ENCODE measurements around the gene ORC3.

Gene ORC3

DNA sequence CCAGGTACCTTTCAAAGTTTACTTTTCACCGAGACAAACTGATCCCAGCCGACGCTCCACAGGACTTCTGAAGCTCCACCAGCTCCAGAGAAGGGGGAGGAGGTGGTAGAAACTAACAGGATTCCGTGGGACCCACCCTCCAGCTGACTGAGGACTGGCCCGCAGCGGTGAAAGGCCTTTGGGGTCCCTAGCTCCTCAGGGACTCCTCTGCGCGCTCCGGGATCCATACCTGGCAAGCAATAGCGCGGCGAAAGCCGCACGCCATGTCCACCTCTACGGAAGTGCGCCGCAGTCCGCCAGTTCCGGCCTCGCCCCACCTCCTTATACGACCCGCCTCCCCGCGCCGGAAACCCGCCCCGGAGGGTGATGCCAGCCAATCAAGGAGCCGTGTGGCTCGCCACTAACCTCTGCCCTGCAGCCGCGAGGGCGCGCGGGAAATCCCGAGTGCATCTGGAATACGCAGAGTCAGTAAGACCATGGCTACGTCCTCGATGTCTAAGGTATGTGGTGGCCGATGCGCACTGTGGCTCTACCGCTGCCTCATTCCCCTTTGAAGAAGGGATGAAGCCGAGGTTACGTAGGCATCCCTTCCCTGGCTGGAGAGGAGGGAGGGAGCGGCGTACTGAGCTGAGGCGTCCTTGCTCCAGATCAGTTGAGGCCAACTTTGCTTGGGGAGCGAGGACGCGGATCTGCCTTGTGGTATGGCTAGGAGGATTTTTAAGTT, at the start of gene ORC3, which contains the start of gene RARS2:
Gene ORC3, plus strand, starts transcription at position 443 of the 724 bp plus-strand sequence. Its CDS starts 34 bp downstream, at position 477.
Gene RARS2, minus strand, starts transcription at position 295 of the 724 bp plus-strand sequence. Its CDS starts 30 bp downstream, at position 265.
- H3K27ac ChIP-seq: peak within 1 kb of the TSS; percentile 69
- TF ChIP-seq, protein P1, sequence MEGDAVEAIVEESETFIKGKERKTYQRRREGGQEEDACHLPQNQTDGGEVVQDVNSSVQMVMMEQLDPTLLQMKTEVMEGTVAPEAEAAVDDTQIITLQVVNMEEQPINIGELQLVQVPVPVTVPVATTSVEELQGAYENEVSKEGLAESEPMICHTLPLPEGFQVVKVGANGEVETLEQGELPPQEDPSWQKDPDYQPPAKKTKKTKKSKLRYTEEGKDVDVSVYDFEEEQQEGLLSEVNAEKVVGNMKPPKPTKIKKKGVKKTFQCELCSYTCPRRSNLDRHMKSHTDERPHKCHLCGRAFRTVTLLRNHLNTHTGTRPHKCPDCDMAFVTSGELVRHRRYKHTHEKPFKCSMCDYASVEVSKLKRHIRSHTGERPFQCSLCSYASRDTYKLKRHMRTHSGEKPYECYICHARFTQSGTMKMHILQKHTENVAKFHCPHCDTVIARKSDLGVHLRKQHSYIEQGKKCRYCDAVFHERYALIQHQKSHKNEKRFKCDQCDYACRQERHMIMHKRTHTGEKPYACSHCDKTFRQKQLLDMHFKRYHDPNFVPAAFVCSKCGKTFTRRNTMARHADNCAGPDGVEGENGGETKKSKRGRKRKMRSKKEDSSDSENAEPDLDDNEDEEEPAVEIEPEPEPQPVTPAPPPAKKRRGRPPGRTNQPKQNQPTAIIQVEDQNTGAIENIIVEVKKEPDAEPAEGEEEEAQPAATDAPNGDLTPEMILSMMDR (IDR thresholded peaks at IDR 0.05): no peak

DNA sequence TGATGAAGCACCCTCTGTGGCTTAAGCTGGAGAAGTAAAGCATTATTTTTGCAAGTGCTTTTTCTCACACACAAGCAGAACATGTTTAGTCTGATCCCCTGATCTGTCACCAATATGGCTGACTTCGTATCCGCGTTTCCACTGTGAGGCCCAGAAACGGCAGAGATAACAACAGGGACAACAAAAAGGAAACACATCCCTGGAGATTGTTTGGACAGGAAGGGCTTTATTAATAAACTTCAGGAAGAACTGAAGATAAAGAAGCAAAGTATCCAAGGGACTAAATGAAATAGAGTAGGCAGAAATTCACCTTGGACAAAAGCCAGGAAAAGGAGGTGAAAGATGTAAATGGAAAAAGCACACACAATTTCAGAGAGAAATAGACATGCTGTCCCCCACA, 49.4 kb upstream of the ORC3 start:
- no peak overlapping the region for H3K27ac ChIP-seq
- no peak for TF ChIP-seq ZFX (IDR thresholded peaks at IDR 0.05; ENCODE audit: borderline replicate concordance)
- TF ChIP-seq, protein P1 (IDR thresholded peaks at IDR 0.05): no peak

DNA sequence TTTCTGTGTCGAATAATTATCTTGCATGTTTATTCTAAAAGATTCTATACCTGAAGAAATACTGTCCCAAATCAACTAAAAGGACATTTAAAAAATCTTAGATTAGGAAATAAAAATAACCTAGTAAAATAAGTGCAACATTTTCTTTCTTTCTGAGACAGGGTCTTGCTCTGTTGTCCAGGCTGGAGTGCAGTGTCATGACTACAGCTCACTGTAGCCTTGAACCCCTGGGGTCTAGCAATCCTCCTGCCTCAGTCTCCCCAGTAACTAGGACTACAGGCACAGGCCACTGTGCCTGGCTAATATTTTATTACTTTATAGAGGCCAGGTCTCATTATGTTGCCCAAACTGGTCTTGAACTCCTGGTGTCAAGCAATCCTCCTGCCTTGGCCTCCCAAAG, 48.9 kb upstream of the ORC3 start:
- TF ChIP-seq, protein P1 (IDR thresholded peaks at IDR 0.05): no peak
- TF ChIP-seq ZFX (IDR thresholded peaks at IDR 0.05; ENCODE audit: borderline replicate concordance): no peak
- no peak overlapping the region for H3K27ac ChIP-seq

DNA sequence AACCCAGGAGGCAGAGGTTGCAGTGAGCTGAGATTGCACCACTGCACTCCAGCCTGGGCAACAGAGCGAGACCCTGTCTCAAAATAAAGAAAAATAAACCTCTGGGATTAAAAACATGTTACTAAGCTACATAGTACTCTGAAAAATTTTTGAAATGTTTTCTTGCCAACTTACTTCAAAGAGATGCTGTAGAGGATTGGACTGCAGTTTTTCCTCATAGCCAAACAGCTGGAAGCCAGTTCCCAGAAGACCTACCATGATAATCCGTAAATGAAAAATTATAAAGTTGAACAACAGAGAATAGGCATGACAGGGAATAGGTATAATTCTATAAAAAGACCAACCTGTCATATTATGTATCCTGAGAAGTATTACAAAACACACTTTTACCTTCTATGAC, 48.2 kb upstream of the ORC3 start:
- no peak overlapping the region for H3K27ac ChIP-seq
- no peak for TF ChIP-seq ZFX (IDR thresholded peaks at IDR 0.05; ENCODE audit: borderline replicate concordance)
- TF ChIP-seq, protein P1 (IDR thresholded peaks at IDR 0.05): no peak

DNA sequence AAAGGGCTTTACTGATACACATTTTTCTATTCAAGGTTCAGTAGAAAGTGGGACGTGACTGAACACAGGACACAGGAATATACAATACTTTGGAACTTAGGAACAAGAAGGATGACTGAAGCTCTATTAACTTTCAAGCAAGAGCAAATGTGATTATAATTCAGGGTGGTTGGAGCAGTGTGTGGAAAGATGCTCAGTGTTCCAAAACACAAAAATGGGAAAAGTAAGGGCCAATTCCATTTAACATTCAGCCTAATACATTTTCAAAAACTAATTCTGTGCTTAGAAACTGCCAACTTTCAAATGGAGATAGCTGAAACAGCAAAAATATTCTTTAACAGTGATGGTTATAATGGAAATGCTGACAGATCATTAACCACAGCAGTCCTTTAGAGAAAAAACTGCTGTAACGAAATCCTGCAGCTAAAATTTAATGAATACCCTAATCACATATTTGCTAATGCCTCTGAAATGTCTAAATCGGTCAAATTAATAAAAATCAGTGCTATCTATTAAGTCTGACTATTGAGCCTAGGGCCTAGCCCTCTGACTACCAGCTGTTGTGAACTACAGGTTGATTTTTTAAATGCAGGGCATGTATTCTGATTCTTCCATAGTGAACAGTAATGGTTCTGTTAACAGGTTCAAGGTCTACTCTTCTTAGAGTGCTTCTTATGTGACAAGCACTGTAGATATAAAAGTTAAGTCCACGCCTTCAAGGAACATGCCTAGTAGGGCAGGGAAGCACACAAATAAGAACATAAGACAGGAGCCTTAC, 46.0 kb upstream of the ORC3 start:
- TF ChIP-seq, protein P1 (IDR thresholded peaks at IDR 0.05): no peak
- no peak for TF ChIP-seq ZFX (IDR thresholded peaks at IDR 0.05; ENCODE audit: borderline replicate concordance)
- H3K27ac ChIP-seq: no peak overlapping the region

DNA sequence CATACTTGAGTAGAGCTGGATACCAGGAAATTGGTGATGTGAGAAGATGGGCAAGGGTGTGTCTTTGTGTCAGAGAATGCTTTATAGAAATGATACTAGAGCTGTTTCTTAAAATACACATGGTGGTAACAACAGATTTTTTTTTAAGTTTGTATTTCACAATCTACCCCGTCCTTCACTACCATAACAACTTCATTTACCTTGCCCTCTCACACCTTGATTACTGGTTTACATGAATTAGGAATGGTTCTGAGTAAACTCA, 45.5 kb upstream of the ORC3 start:
- no peak overlapping the region for H3K27ac ChIP-seq
- TF ChIP-seq, protein P1 (IDR thresholded peaks at IDR 0.05): no peak
- no peak for TF ChIP-seq ZFX (IDR thresholded peaks at IDR 0.05; ENCODE audit: borderline replicate concordance)

DNA sequence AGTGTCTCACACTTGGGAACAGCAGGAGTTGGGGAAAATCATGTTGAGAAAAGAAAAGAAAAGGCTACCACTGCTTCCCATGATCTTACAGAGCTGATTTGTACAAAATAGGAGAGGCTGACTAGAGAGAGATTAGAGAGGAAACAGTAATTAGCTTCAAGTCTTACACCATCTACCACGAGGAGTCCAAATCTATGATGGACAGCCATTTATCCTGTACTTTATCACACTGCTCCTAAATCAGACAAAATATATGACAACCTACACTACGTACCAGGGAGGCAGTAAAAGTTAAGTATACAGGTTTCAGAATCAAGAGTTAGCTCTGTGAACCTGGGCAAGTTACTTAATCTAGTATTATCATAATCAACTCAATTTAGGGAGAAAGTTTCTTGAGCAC, 38.1 kb upstream of the ORC3 start:
- H3K27ac ChIP-seq: no peak overlapping the region
- TF ChIP-seq, protein P1 (IDR thresholded peaks at IDR 0.05): no peak
- TF ChIP-seq ZFX (IDR thresholded peaks at IDR 0.05; ENCODE audit: borderline replicate concordance): no peak

Measured in 22Rv1 (cell line).